Upper lobe of left lung (tissue), 6 donors: ENCODE data around the gene OR5C1. TPM values are rescaled to one million over a fixed set of nuclear protein-coding genes. Genes with fewer than 3 reads are reported as not detected.
A peak's percentile ranks its signal among the peaks of the same experiment; 100 is the strongest.
"Not testable (repeated sequence)": the region's sequence is repeated elsewhere in the genome, so short reads cannot be mapped to it uniquely, and the experiment has no call there.

Source experiments
- ATAC-seq, 2 donors: fragments of 200-7000 bp; cut with Tn5 transposase; one replicate each; pipeline ENCODE4 v1.9.1; 2022; ENCODE audit warnings: mild to moderate bottlenecking in 2 of 2, moderate library complexity in 2 of 2; ENCODE audit not compliant: low FRiP score in 2 of 2
- DNase-seq, 2 donors: peaks; one replicate each; pipeline ENCODE4 v3.0.0-alpha.2; 2019 to 2020
- H3K27ac ChIP-seq, 4 donors: fragments of 200-600 bp; sonication (generic); one replicate each; pipeline ENCODE4 v1.5.1; 2016 to 2019
- H3K27me3 ChIP-seq, 4 donors: fragments of 200-600 bp; sonication (generic); one replicate each; pipeline ENCODE4 v1.5.1; 2017 to 2019
- H3K36me3 ChIP-seq, 4 donors: fragments of 200-600 bp; sonication (generic); one replicate each; pipeline ENCODE4 v1.5.1; 2016 to 2019
- H3K4me1 ChIP-seq, 4 donors: fragments of 200-600 bp; sonication (generic); one replicate each; pipeline ENCODE4 v1.5.1; 2018 to 2019
- H3K4me3 ChIP-seq, 4 donors: fragments of 200-600 bp; sonication (generic); one replicate each; pipeline ENCODE4 v1.5.1; 2017 to 2019; ENCODE audit warnings: mild to moderate bottlenecking in 2 of 4, moderate library complexity in 1 of 4
- H3K9me3 ChIP-seq, 4 donors: fragments of 200-600 bp; sonication (generic); one replicate each; pipeline ENCODE4 v1.5.1; 2018 to 2019
- CTCF ChIP-seq, 6 experiments: fragments of 450-650 bp in 4 of 6; fragments of 200-600 bp in 2 of 6; sonication (generic) in 2 of 6; IDR thresholded peaks; one replicate each; pipeline ENCODE4 v1.5.1; 2016 to 2019; ENCODE audit warnings: antibody characterized with exemption in 6 of 6
- EP300 ChIP-seq, 4 donors: sonication (generic); formaldehyde crosslinking; IDR thresholded peaks; one replicate each; pipeline ENCODE4 v1.5.1; 2017; ENCODE audit warnings: antibody characterized with exemption in 4 of 4, control low read depth in 2 of 4
- POLR2A ChIP-seq, 4 donors: fragments of 450-650 bp; IDR thresholded peaks; one replicate each; pipeline ENCODE4 v1.5.1; 2016 to 2017; ENCODE audit warnings: antibody characterized with exemption in 4 of 4, mild to moderate bottlenecking in 2 of 4
- POLR2AphosphoS5 ChIP-seq, 2 donors: sonication (generic); formaldehyde crosslinking; IDR thresholded peaks; one replicate each; pipeline ENCODE4 v1.5.1; 2017; ENCODE audit warnings: antibody characterized with exemption in 2 of 2
- WGBS, 2 donors: methylation state at CpG; one replicate each; pipeline ENCODE4 v1.1.5; 2017 to 2018; 5-methylcytosine and 5-hydroxymethylcytosine counted together
- total RNA-seq, 6 donors: library from RNA; depleted of rRNA in 4 of 6; stranded (reverse); fragments of >200 nt in 4 of 6; gene quantifications; one replicate each; pipeline versions ENCODE4 v1.1.0 to v1.2.1, GENCODE V29; 2016 to 2021
- donor health status: DM: no; HTN: no; CAD: no; lungs with moderate emphysema.
- donor health status: DM: no; HTN: yes; CAD: no; lungs with severe emphysema.

The OR5C1 gene
- total RNA-seq, 6 donors from 2014 or later = not detected

DNA sequence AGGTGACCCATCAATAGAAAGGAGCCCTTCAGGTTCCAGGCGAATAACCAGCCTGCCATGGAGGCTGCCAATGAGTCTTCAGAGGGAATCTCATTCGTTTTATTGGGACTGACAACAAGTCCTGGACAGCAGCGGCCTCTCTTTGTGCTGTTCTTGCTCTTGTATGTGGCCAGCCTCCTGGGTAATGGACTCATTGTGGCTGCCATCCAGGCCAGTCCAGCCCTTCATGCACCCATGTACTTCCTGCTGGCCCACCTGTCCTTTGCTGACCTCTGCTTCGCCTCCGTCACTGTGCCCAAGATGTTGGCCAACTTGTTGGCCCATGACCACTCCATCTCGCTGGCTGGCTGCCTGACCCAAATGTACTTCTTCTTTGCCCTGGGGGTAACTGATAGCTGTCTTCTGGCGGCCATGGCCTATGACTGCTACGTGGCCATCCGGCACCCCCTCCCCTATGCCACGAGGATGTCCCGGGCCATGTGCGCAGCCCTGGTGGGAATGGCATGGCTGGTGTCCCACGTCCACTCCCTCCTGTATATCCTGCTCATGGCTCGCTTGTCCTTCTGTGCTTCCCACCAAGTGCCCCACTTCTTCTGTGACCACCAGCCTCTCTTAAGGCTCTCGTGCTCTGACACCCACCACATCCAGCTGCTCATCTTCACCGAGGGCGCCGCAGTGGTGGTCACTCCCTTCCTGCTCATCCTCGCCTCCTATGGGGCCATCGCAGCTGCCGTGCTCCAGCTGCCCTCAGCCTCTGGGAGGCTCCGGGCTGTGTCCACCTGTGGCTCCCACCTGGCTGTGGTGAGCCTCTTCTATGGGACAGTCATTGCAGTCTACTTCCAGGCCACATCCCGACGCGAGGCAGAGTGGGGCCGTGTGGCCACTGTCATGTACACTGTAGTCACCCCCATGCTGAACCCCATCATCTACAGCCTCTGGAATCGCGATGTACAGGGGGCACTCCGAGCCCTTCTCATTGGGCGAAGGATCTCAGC lies 11.6 kb downstream of the OR5C1 start, which contains the start of gene OR1K1:
Gene OR1K1 (plus strand): TSS at position 58 of the 995 bp plus-strand sequence. CDS start 0 bp downstream, at position 58.
- 96 to 97% methylated on average over 21 to 29 of the region's 30 CpGs for WGBS, 2 donors
- Histone ChIP-seq H3K4me3 (no peak within 1 kb of the TSS), H3K27ac (no peak within 1 kb of the TSS), H3K27me3 (no peaks in the 10 kb centered on the region), H3K9me3 (no peaks in the 10 kb centered on the region), H3K4me1 (no peaks in the 10 kb centered on the region), H3K36me3 (no peaks in the 10 kb centered on the region)
- peak in 1 of 2 donors; percentile 59 for ATAC-seq
- DNase-seq = peak in 1 of 2 donors; percentile 50
- TF ChIP-seq EP300 (IDR thresholded peaks at IDR 0.05) (no peak), CTCF (IDR thresholded peaks at IDR 0.05) (no peak), POLR2A (IDR thresholded peaks at IDR 0.05) (no peak), POLR2AphosphoS5 (IDR thresholded peaks at IDR 0.05) (no peak)

DNA sequence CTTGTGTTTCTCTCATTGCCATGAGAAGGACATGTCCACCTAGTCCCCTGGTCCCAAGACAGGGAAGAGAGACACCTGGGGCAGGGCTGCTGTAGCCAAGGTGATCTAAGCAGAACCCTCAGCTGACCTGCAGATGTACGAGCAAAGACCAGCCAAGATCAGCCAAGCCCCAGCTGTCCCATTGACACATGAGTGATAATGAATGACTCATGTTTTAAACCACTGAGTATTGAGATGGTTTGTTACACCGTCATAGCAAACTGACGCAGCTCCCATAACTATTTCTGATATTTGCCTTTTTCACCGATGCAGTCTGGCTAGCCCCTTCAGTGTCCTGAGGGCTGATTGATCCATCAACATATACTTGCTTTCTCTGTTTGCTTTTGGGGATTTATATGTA lies 17.9 kb downstream of the OR5C1 start:
- no peaks in the 10 kb centered on the region for H3K27me3 ChIP-seq
- TF ChIP-seq POLR2A (IDR thresholded peaks at IDR 0.05) (no peak), EP300 (IDR thresholded peaks at IDR 0.05) (no peak), POLR2AphosphoS5 (IDR thresholded peaks at IDR 0.05) (no peak), CTCF (IDR thresholded peaks at IDR 0.05) (no peak)
- H3K4me1 ChIP-seq = peaks cover 0 to 7% (median 1%) of the 10 kb centered on the region in 4 donors
- WGBS, 2 donors = 83 to 89% methylated on average over 4 of the region's 4 CpGs
- H3K27ac ChIP-seq = no peak overlapping the region
- no peak overlapping the region for H3K4me3 ChIP-seq
- ATAC-seq (no peak), DNase-seq (no peak)
- H3K36me3 ChIP-seq = no peaks in the 10 kb centered on the region
- no peaks in the 10 kb centered on the region for H3K9me3 ChIP-seq

DNA sequence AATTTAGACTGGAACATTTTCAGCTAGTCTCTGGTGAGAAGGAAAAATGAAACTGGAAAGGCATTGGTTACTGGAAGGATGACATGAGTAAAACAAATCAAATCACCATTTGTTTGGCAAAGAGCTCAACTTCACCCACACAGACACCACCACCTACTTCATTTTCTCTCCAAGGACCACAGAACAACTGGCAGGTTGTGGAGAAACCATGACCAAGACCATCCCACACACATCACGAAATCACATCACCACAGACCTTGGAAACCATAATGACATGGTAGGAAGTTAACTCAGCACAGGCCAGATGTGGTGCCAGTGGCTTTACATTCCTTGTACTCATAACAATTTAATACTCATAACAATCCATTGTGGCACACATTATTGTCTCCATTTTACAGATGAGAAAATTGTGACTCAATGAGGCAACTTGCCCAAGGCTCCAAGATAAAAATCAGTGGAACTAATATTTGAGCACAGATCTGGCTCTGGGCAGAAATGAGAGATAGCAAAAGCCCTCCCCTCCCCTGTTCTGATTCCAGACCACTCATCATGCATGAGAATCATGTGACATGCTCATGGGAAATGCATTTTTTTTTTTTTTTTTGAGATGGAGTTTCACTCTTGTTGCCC lies 18.7 kb downstream of the OR5C1 start:
- Histone ChIP-seq H3K36me3 (no peaks in the 10 kb centered on the region), H3K4me1 (peaks cover 0 to 7% (median 1%) of the 10 kb centered on the region in 4 donors), H3K27ac (no peak overlapping the region), H3K4me3 (no peak overlapping the region), H3K9me3 (no peaks in the 10 kb centered on the region), H3K27me3 (no peaks in the 10 kb centered on the region)
- TF ChIP-seq EP300 (IDR thresholded peaks at IDR 0.05) (no peak), CTCF (IDR thresholded peaks at IDR 0.05) (no peak), POLR2A (IDR thresholded peaks at IDR 0.05) (no peak), POLR2AphosphoS5 (IDR thresholded peaks at IDR 0.05) (no peak)
- no peak for DNase-seq
- 70 to 73% methylated on average over 1 of the region's 1 CpG for WGBS, 2 donors
- ATAC-seq = no peak

DNA sequence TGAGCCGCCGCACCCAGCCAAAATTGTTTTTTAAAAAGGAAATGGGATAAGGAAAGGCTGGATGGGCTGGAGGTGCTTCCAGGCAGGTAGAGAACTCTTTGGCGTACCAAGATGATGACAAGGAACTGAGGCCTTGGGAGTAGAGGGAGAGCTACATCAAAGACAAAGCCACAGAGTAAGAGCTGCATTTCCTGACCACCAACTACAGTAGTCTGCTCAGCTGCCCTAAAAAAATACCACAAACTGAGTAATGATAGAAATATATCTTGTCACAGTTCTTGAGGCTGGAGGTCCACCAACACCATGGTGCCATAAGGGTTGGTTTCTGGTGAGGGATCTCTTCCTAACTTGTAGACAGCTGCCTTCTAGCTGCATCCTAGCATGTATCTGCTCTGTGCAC lies 19.4 kb downstream of the OR5C1 start:
- TF ChIP-seq POLR2AphosphoS5 (IDR thresholded peaks at IDR 0.05) = no peak
- H3K27me3 ChIP-seq = no peaks in the 10 kb centered on the region
- H3K4me3 ChIP-seq = no peak overlapping the region
- peaks cover 0 to 7% (median 1%) of the 10 kb centered on the region in 4 donors for H3K4me1 ChIP-seq
- no peaks in the 10 kb centered on the region for H3K9me3 ChIP-seq
- no peaks in the 10 kb centered on the region for H3K36me3 ChIP-seq
- DNase-seq (no peak), ATAC-seq (no peak)
- H3K27ac ChIP-seq = no peak overlapping the region
- 94 to 100% methylated on average over 3 of the region's 3 CpGs for WGBS, 2 donors

DNA sequence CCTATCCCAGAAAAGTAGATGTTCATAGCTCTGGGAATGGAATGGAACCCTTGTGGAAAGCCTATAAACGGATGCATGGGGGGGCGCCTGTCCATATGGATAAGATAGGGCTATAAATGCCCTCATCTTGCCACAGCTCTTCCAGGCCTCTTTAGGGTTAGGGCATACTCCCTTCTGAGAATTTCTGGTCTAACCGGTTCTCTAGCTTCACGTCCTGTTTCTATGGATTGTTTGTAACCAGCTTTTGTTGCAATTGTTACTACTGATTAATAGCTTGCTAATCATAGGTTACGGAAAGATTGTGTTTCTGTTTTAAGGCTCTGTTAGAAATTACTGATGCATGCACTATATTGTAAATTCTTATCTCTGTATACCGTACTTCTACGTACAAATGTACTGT lies 20.5 kb downstream of the OR5C1 start:
- H3K36me3 ChIP-seq, DNase-seq, H3K4me3 ChIP-seq, H3K4me1 ChIP-seq, H3K9me3 ChIP-seq, H3K27ac ChIP-seq, ATAC-seq, H3K27me3 ChIP-seq: not testable (repeated sequence)
- WGBS, 2 donors = 68 to 72% methylated on average over 7 of the region's 7 CpGs
